GM21390 (cell line): Measurements from ENCODE around the gene KCNC3.
A peak's percentile ranks its signal among the peaks of the same experiment; 100 is the strongest.

Experiments
- ATAC-seq: cut with Tn5 transposase; IDR thresholded peaks from one replicate; pipeline ENCODE4 v1.9.1; 2021; ENCODE audit not compliant: unreplicated experiment

The KCNC3 gene

GRCh38 chr19:50329146-50329925 is at the start of gene KCNC3:
Gene KCNC3 (minus strand): TSS chr19:50329377. CDS start chr19:50329082, 295 bp downstream.
- peak; percentile 45 for ATAC-seq

DNA sequence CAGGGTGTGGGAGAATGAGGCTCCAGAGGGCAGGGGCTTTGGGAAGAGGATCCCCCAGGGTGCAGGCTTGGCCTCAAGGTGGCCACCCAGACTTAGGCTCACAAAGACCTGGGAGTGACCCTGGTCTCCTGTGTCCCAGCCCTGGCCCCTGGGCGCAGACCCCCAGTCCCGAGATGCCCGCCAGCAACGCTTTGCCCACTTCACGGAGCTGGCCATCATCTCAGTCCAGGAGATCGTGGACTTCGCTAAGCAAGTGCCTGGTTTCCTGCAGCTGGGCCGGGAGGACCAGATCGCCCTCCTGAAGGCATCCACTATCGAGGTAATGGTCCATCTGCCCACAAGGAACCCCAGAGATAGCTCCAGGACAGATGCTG is 49.7 kb upstream of the KCNC3 start:
- no peak for ATAC-seq

DNA sequence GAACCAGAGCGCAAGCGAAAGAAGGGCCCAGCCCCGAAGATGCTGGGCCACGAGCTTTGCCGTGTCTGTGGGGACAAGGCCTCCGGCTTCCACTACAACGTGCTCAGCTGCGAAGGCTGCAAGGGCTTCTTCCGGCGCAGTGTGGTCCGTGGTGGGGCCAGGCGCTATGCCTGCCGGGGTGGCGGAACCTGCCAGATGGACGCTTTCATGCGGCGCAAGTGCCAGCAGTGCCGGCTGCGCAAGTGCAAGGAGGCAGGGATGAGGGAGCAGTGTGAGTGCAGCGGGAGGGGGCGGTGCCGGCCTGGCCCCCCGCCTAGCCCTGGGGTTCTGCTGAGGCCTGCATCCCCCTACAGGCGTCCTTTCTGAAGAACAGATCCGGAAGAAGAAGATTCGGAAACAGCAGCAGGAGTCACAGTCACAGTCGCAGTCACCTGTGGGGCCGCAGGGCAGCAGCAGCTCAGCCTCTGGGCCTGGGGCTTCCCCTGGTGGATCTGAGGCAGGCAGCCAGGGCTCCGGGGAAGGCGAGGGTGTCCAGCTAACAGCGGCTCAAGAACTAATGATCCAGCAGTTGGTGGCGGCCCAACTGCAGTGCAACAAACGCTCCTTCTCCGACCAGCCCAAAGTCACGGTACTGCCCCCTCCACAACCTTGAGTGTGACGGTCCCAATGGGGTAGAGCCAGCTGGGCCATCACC is 49.1 kb upstream of the KCNC3 start:
- ATAC-seq, result no peak

- no peak for ATAC-seq
These were observed 48.3 kb upstream of the KCNC3 start for GRCh38 chr19:50377517-50377916.

GRCh38 chr19:50377051-50377461 is 47.9 kb upstream of the KCNC3 start:
- ATAC-seq, result no peak

GRCh38 chr19:50376166-50377050 is 47.2 kb upstream of the KCNC3 start, which contains the start of gene NR1H2:
Gene NR1H2 (plus strand): TSS chr19:50376457. CDS start chr19:50377606, 1,149 bp downstream.
- ATAC-seq, result peak; percentile 82

DNA sequence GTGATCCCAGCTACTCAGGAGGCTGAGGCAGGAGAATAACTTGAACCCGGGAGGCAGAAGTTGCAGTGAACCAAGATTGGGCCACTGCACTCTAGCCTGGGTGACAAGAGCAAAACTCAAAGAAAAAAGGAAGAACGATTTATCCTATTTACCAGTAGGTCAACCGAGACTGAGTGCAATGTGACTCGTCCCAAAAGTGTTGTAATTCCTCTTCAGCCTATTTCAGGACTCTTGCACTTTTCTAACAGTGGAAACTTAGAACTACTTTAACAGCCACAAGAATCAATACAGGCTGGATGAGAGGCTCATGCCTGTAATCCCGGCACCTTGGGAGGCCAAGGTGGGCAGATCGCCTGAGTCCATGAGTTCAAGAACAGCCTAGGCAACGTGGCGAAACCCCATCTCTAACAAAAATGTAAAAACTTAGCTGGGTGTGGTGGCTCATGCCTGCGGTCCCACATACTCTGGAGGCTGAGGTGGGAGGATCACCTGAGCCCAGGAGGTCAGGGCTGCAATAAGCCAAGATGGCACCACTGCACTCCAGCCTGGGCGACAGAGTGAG is 42.8 kb upstream of the KCNC3 start:
- no peak for ATAC-seq

- no peak for ATAC-seq
These were observed 39.7 kb upstream of the KCNC3 start for GRCh38 chr19:50368649-50369570.

DNA sequence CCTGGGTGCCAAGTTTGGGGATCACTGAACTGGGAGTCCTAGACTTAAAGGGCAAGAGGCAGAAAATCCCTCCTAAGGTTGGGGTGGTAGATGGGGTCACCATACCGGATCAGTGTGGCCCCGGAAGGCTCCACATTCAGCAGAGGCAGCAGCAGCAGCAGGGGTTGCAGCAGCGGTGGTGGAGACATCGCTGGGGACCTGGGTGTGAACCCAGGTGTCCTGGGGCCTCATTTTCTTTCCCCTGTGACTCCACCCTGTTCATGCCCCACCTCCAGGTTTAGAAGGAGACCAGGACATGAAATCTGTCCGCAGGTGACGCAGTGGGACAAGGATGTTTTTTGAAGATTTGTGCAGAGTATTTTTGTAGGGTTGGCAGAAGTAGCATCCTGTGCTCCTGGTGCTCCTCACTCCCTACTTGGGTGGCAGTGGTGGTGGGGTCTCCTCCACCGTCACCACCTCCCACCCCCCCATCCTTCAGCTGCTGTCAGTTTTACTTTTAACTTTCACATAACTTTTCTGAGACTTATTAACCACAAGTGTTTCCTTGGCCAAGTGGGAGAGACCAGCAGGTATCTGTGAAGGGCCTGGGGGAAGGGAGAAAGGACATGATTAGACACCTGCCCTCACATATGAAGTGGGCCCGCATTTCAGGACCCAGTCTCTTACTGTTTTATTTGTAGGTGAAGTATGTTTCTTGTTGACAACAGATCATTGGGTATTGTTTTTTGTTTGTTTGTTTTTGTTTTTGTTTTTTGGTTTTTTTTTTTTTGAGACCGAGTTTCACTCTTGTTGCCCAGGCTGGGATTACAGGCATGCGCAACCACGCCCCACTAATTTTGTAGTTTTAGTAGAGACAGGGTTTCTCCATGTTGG is 36.5 kb upstream of the KCNC3 start, which contains the start of gene NAPSA:
Gene NAPSA (minus strand): TSS at position 206 of the 873 bp plus-strand sequence. CDS start 18 bp downstream, at position 188.
- ATAC-seq, result no peak

DNA sequence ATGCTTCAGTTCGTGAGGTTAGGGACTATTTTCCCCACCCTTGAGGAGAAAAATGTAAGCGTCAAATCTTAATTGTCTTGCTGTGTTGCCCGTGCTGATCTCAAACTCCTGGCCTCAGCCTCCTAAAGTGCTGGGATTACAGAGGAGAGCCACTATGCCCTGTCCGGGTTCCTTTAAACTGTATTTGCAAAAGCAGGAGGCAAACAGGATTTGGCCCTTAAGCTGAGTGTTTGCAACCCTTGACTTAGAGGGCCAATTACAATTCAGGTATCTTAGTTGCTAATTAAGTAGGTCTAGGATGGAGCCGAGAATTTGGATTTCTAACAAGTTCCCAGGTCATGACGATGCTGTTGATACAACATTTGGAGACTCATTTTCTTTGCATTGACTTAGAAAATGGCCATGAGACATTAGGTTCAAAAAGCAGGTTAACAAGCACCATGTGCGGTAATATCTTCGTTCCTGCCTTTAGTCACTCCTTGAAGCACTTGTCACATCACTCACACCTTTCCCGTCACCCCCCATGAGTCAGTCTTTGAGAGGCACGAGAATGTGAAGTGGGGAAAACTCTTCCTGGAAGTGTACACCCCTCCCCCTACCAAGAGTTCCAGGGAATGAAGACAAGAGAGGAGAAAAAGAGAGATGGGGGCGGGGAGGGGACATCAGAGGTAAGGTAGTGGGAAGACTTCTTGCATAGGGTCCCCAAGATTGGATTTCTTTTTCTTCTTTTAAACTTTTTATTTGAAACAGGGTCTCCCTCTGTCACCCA is 33.7 kb upstream of the KCNC3 start:
- no peak for ATAC-seq

DNA sequence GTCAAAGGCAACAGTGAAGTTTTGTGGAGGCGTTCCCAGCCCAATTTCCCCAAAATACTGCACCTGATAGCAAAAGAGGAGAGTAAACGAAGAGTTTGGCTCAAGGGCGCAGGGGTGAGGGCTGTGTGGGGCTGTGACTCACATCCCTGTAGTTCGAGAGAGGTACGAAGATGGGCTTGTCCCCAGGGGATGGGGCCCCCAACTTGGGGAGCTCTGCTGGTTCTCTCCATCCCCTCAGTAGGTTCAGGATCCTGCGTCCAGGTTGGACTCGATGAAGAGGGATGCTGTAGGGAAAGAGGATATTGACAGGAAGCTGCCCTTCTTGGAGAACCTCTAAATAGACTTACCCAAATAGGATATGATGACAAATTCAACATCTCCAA is 32.8 kb upstream of the KCNC3 start:
- ATAC-seq, result no peak

DNA sequence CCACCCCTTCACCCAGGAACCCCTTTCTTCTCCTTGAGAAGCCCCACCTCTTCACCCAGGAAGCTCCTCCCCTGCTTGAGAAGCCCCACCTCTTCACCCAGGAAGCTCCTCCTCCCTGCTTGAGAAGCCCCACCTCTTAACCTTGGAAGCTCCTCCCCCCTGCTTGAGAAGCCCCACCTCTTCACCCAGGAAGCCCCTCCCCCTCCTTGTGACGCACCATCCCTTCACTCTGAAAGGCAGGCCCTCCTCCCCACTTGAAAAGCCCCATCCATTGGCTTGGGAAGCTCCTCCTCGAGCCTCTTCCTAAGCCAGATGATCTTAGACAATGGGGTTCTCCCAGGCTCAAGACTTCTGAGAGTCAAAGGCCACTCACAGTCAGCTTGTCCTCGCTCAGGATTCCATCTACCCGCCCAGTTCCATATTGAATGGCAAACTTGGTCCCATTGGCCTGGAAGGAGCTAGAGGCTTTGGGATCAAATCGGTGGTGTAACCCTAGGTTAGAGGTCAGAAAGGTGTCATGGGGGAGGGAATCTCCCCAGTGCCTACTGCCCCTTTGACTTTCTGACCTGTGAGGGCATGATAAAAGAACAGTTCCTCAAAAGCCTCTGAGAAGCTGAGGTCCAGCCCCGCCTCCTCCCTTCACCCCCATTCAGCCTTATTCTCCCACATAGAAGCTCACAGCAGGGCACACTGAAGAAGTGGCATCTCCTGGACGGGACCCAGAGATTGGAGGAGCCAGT is 32.3 kb upstream of the KCNC3 start:
- no peak for ATAC-seq

DNA sequence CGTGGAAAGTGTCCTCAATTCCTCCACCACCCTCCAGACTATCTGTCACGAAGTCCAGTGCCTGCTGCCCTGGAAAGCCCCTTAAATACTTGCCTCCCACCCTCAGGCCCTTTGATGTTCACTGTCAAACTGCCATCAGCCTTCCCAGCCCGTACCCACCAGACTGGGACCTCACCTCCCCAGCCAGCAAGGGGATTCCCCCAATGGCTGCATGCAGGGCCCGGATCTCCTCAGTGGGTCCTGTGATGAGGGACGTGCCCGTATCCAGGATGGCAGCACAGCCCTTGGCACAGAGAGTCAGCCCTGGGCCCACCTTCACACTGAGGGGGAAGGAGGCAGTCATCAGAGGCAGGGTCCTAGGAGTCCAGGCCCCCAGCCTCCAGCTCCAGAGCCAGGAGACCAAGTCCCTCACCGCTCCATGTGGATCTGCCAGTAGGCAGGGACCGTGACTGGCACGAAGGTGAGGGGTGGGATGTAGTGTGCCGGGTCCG is 30.2 kb upstream of the KCNC3 start:
- no peak for ATAC-seq

DNA sequence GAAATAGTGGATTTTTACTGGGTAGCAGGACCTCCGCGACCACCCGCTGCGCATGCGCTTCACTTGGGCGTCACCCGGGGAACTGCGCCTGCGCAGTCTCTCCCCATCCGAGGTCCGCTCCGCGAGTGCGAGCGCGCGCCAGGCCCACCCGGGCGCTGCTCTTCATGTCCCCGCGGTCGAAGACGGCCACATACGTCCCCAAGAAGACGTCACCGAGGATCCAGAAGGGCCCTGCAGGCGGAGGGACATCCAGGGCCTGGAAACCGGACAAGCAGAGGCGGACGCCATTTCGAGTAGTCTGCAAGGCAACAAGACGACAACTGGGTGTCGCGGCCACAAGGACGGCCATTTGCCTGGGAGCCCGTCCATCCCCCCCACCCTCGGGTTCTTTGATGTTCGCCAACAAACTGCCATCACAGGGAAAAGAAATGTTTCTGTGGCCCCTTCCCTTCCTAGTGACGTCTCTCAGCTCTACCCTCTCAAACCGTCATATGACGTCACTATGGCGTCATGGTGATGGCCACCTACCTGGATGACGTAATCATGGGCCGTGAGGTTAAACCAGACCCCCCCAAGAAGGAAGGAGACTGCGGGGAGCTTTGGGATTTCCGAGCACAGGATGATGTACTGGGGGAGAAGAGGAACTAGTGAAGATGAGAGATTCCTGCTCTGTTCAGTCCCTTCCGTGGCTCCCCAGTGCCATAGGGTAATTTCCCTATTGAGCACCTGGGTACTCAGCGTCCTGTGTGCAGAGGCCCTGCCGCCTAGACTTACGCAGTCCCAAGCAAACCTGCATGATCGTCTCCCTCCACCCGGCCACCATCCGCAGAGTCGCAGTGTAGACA is 29.5 kb upstream of the KCNC3 start:
- ATAC-seq, result no peak

DNA sequence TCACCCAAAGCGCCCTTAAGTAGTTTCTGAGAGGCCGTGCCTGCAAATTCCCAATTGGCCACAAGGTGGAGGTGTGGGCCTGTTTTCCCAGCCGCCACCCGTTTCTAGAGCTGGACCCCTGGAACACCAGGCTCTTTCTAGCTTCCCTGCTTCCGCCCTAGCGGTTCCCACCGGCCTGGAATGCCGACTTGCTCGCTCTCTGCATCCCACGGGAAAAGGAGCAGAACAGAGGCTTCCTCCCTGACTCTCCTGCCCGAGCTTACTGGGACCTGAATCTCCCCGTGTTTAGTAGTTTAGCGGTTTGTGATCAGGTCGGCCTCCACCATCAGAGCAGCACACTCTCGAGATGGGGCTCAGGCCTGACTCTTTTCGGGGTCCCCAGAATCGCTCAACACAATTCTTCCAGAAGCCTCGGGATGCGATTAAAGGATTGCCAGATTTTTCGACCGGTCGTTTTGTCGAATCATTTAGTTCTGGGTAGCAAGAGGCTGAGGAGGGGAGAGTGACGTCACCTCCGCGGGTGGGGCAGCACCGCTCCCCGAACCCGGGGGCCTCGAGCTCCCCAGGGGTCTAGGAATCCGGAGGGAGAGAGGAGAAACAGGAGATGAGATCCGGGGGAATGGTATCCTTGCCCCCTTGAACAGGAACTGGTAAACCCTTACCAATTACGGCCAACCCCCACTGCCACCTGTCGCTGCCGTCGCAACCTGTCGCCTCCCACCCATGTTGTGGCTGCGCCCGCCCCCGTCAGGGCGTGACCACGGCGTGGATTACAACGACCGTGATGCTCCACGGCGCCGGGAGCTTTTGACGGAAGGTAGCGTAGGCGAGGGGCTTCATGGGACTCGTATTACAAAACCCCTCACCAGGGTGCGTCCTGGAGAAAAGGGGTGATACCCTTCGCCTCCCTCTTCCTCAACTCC is 28.3 kb upstream of the KCNC3 start:
- ATAC-seq, result no peak
